ENCODE measurements around the gene DAD1.
A peak's percentile ranks its signal among the peaks of the same experiment; 100 is the strongest.
"Not testable (repeated sequence)": the region's sequence is repeated elsewhere in the genome, so short reads cannot be mapped to it uniquely, and the experiment has no call there.

The DAD1 gene

GRCh38 chr14:22589096-22589839, at the start of gene DAD1:
TSS of gene DAD1 (minus strand) at chr14:22589224. CDS start at chr14:22589157, 67 bp downstream.
- peak within 1 kb of the TSS; percentile 100 for H3K4me3 ChIP-seq (ENCODE audit: control insufficient read depth, low read depth, low read length)
- no peak for TF ChIP-seq CTCF (conservative IDR thresholded peaks at IDR 0.05; ENCODE audit: control insufficient read depth, insufficient read depth, low read depth, low read length)
- DNase-seq (ENCODE audit: low read depth), result peak; percentile 99

- H3K4me3 ChIP-seq (ENCODE audit: control insufficient read depth, low read depth, low read length); DNase-seq (ENCODE audit: low read depth): not testable (repeated sequence)
These were observed 47.0 kb upstream of the DAD1 start for GRCh38 chr14:22635980-22636379.

GRCh38 chr14:22634233-22634900, 45.3 kb upstream of the DAD1 start:
- H3K4me3 ChIP-seq (ENCODE audit: control insufficient read depth, low read depth, low read length), result no peak overlapping the region
- TF ChIP-seq CTCF (conservative IDR thresholded peaks at IDR 0.05; ENCODE audit: control insufficient read depth, insufficient read depth, low read depth, low read length), result no peak
- DNase-seq (ENCODE audit: low read depth), result no peak

GRCh38 chr14:22630486-22630885, 41.5 kb upstream of the DAD1 start:
- H3K4me3 ChIP-seq (ENCODE audit: control insufficient read depth, low read depth, low read length), result no peak overlapping the region
- DNase-seq (ENCODE audit: low read depth), result peak; percentile 90
- TF ChIP-seq CTCF (conservative IDR thresholded peaks at IDR 0.05; ENCODE audit: control insufficient read depth, insufficient read depth, low read depth, low read length), result no peak

- DNase-seq (ENCODE audit: low read depth), result no peak
- TF ChIP-seq CTCF (conservative IDR thresholded peaks at IDR 0.05; ENCODE audit: control insufficient read depth, insufficient read depth, low read depth, low read length), result no peak
- H3K4me3 ChIP-seq (ENCODE audit: control insufficient read depth, low read depth, low read length), result no peak overlapping the region
These were observed 41.0 kb upstream of the DAD1 start for GRCh38 chr14:22630066-22630465.

GRCh38 chr14:22629361-22629760, 40.3 kb upstream of the DAD1 start:
- no peak for TF ChIP-seq CTCF (conservative IDR thresholded peaks at IDR 0.05; ENCODE audit: control insufficient read depth, insufficient read depth, low read depth, low read length)
- DNase-seq (ENCODE audit: low read depth), result no peak
- H3K4me3 ChIP-seq (ENCODE audit: control insufficient read depth, low read depth, low read length), result no peak overlapping the region

- H3K4me3 ChIP-seq (ENCODE audit: control insufficient read depth, low read depth, low read length), result no peak overlapping the region
- no peak for DNase-seq (ENCODE audit: low read depth)
- TF ChIP-seq CTCF (conservative IDR thresholded peaks at IDR 0.05; ENCODE audit: control insufficient read depth, insufficient read depth, low read depth, low read length), result no peak
These were observed 38.7 kb upstream of the DAD1 start for GRCh38 chr14:22627506-22628263.
